HG02884 (cell line): ENCODE measurements around the gene PARN.

Experiments used
- ATAC-seq: cut with Tn5 transposase; IDR thresholded peaks from one replicate; pipeline ENCODE4 v1.9.1; 2021; ENCODE audit warnings: mild to moderate bottlenecking, moderate library complexity; ENCODE audit not compliant: unreplicated experiment

PARN gene

DNA sequence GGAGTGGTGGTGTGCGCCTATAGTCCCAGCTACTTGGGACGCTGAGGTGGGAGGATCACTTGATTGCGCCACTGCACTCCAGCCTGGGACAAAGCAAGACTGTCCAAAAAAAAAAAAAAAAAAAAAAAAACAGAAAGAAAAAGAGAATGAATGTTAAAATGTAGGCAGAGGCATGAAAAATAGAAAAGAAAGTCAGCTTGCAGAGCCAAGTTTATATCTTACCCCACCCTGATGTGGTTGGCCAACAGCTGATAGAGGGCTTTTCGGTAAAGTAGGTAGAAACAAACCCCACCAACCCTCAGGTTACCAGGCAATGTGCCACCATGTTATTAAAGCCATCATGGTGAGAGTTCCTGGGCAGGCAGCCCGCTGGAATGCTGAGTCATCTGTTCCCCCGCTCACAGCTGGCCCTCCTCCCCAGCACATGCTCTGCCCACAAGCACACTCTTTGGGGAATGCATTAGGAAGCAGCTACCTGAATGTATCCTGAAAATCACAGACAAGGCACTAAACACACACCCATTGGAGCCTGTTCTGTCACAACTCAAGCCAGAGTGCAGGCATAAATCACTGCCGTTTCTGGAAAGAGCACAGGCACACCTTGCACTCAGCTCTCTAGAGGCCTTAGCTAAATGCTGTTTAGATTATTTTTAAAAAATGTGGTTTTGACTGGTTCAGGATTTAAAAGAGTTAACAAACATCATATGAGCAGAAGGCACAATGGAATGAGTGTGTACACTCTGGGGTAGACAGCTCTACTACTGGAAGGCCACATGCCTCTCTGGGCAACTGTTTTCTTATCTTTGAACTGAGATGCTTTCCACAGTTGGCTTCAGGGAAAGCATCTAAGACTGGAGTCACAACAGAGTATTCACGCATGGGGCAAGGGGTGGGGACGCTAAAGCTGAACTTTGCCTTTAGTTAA, 128.5 kb downstream of the PARN start:
- ATAC-seq, result no peak

DNA sequence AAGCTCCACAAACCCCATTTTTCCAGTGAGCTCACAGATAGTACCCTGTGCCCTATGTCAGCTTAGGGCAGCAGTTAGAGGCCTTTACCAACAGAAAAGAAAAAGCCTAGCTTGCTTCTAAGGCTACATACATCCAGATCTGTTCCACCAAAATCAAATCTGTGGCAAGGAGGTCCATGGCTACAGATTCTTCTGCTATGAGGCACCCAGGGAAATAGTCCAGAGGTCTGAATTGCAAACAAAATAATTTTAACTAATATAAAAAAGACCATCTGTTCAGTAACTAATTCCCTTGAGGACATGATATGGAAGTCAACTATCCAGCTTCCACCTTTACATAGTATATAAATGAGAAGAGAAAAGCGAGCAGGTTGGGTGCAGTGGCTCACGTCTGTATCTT, 129.3 kb downstream of the PARN start:
- no peak for ATAC-seq

GRCh38 chr16:14499110-14499509, 130.9 kb downstream of the PARN start:
- no peak for ATAC-seq

- no peak for ATAC-seq
Observed at GRCh38 chr16:14497245-14498082, 132.6 kb downstream of the PARN start.

GRCh38 chr16:14496786-14497185, 133.3 kb downstream of the PARN start:
- ATAC-seq, result no peak

- no peak for ATAC-seq
Observed at GRCh38 chr16:14496047-14496770, 133.9 kb downstream of the PARN start.

DNA sequence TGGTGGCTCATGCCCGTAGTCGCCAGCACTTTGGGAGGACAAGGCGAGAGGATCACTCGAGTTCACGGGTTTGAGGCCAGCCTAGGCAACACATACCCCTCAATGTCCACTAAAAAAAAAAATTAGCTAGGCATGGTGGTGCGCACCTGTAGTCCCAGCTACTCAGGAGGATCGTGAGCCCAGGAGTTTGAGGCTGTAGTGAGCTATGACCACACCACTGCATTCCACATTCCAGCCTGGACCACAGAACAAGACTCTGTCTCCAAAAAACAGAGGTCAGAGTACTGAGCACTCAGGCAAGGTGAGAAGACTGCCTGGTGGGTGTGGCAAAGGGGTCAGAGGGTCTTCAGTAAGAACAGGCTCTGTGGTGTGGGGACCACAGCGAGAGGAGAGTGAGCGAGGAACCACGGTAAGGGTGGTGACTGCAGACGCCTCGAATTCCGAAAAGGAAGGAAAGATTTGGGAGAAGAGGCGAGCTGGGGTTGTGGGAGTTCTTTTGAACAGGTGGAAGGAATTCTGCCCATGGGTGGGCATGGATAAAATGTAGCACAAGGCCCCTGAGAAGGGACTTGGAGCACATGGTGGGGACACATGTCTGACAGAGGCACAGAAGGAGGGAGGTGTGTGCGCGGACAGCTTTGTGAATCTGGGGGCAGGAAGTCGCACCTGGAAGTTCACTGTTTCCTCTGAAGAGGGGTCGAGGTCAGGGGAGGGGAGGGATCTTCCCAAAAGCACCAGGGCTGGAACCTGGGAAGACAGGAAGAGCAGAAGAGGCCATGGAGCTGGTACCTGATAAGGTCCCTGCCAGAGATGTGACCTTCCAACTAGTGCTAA, 134.6 kb downstream of the PARN start:
- no peak for ATAC-seq

DNA sequence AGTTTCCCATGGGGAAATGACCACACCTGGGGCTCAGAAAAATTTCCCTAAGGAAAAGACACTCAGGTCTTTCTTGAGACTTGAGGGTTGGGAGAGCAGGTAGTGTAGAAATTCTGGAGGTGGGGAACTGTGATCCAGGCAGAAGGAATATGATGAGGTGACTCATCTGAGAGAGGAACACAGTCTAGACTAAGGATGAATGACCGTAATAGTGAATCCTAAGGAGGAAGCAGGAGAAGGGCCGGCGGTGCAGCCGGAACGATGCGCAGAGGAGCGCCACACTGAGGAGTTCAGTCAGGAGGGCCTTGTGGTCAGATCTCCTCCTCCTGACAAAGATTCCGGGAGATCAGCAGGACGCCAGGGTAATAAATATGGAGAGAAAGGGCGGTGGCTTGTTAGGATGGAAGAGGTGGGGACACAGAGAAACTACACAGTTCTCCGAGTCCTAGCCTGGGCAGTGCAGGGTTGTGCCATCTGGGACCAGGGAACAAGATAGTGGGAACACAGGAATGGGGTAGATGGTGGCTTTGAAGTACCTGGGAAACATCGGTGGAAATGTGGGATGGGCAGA, 135.6 kb downstream of the PARN start:
- no peak for ATAC-seq

- no peak for ATAC-seq
Observed at GRCh38 chr16:14493791-14494190, 136.3 kb downstream of the PARN start.

DNA sequence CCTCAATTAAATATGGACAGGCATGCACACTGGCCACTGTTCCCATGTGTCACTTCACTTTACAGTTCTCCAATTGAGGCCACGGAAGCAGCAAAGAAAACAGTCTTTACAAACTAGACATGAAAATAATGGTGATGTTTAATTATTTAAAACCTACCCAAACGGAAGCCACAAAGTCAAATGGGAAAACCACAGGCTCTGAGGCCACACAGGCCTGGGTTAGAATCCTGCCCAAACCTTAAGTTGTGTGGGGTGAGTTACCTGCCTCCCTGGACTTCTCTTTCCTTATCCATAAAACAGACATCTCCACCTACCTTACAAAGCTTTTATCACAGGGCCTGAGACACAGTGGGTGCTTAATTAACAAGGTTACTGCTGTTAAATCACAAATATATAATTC, 137.4 kb downstream of the PARN start:
- ATAC-seq, result no peak

GRCh38 chr16:14491861-14492529, 138.1 kb downstream of the PARN start:
- ATAC-seq, result no peak

DNA sequence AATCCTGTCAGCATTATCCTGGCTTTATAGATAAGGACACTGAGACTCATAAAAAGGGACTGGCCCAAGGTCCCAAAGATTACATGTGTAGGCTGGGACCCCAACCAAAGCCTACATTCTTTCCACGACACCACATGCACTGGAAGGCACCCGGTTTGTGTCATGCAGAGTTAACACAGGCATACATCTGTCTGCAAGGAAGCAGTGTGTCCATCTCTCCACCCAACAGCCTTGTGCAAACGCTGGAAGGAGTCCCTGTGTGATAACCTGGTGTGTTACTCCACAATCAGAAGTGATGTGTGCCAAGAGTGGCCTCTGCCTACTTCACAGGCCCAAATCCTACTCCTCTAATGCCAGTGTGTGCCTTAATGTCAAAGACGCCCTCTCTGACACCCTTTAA, 139.8 kb downstream of the PARN start:
- ATAC-seq, result no peak

GRCh38 chr16:14489460-14489859, 140.6 kb downstream of the PARN start:
- ATAC-seq, result no peak

DNA sequence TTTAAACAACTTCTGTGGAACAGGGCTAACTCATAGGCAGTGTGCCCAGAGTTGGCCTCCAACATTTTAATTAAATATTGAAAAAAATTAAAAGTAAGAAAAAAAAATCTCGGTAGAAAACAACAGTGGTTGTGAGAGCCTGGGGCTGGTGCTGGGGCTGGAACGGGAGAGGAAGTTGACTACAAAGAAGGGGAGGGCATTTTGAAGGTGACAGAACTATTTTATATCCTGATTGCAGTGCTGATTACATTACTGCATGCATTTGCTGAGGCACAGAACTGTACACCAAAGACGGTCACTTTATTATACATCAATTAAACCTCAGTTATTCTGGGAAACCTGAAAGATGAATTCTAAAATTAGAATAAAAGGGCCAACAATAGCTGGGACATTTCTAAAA, 142.5 kb downstream of the PARN start:
- ATAC-seq, result no peak

DNA sequence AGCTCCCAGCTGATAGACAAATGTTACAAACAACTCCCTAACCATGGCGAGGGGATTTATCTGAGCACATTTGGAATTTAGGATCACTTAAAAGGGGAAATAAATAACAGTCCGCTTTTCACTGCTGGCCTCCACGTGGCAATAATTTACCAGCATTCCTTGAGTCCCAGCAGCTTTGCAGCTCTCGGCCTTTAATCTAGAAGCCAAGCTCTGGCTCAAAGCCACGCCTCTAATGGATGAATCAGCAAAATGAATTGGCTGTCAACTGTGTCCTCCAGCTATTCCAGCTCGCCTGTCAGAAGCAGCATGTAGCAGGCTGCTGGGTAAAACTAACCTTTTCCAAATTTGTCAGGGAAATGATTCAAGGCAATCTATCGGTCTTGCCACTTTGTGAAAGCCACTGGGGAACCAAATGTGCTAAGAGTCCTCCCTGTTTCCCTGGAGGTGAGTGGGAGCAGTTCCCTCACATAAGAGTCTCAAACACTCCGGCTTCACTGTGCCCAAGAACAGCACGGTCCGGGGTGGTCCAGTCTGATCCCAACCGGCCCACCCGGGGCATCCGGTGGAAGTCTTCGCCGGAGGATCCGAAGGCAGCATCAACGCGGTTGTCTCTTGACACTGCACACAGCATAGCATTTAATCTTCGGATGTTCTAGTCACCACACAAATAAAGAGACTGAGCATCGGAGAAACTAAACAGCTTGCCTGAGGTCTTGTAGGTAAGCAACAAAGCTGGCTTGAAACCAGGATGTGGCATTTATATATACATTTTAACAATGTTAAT, 143.3 kb downstream of the PARN start:
- ATAC-seq, result no peak

DNA sequence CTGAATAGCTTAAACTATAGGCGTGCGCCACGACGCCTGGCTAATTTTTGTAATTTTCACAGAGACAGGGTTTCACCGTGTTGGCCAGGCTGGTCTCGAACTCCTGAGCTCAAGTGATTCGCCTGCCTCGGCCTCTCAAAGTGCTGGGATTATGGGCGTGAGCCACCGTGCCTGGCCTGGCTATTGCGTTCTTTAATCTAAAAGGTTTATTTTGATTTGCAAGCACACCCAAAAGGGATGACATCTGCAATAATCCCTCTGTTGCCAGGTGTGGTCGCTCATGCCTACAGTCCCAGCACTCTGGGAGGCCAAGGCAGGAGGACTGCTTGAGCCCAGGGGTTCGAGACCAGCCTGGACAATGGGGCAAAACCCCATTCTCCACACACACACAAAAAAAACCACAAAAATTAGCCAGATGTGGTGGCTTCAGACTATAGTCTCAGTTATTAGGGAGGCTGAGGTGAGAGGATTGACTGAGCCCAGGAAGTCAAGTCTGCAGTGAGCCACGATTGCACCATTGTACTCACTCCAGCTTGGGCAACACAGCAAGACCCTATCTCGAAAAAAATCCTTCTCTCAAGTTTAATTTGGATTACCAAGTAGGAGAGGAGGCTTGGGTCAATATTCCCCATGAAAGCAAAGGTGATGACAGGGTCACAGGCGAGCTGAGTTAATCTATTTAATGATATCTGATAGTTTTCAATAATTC, 144.1 kb downstream of the PARN start:
- no peak for ATAC-seq

- no peak for ATAC-seq
Observed at GRCh38 chr16:14485121-14485551, 144.9 kb downstream of the PARN start.

GRCh38 chr16:14483819-14484385, 146.2 kb downstream of the PARN start:
- ATAC-seq, result no peak
